CD4-positive, alpha-beta T cell treated with Interleukin-17A for 4 hours (primary cell): ENCODE measurements around the gene KEAP1.
"Not testable (repeated sequence)": the region's sequence is repeated elsewhere in the genome, so short reads cannot be mapped to it uniquely, and the experiment has no call there.

Experiments
- DNase-seq: peaks from one replicate; pipeline ENCODE4 v3.0.0-alpha.2; 2020; ENCODE audit warnings: mixed read lengths

Gene KEAP1

GRCh38 chr19:10491472-10492047 lies 11.6 kb downstream of the KEAP1 start:
- DNase-seq, result no peak

- no peak for DNase-seq
Measured at GRCh38 chr19:10486551-10486950, 16.6 kb downstream of the KEAP1 start.

- peak; percentile 91 for DNase-seq
Measured at GRCh38 chr19:10478903-10479384, 24.2 kb downstream of the KEAP1 start.

GRCh38 chr19:10478476-10478875 lies 24.7 kb downstream of the KEAP1 start:
- no peak for DNase-seq

GRCh38 chr19:10474962-10475451 lies 28.1 kb downstream of the KEAP1 start:
- DNase-seq, result no peak

GRCh38 chr19:10473192-10473591 lies 30.0 kb downstream of the KEAP1 start:
- no peak for DNase-seq

- no peak for DNase-seq
Measured at GRCh38 chr19:10471909-10472308, 31.2 kb downstream of the KEAP1 start.

GRCh38 chr19:10468133-10468532 lies 35.0 kb downstream of the KEAP1 start:
- DNase-seq, result no peak

GRCh38 chr19:10467104-10467706 lies 36.0 kb downstream of the KEAP1 start:
- DNase-seq, result no peak

- no peak for DNase-seq
Measured at GRCh38 chr19:10464456-10464855, 38.7 kb downstream of the KEAP1 start.

- no peak for DNase-seq
Measured at GRCh38 chr19:10462557-10462956, 40.6 kb downstream of the KEAP1 start.

- DNase-seq, result not testable (repeated sequence)
Measured at GRCh38 chr19:10462042-10462441, 41.1 kb downstream of the KEAP1 start.

- DNase-seq, result peak; percentile 92
Measured at GRCh38 chr19:10461047-10461949, 41.9 kb downstream of the KEAP1 start.

GRCh38 chr19:10460714-10461046 lies 42.5 kb downstream of the KEAP1 start:
- no peak for DNase-seq

- not testable (repeated sequence) for DNase-seq
Measured at GRCh38 chr19:10458733-10459132, 44.4 kb downstream of the KEAP1 start.

- no peak for DNase-seq
Measured at GRCh38 chr19:10454267-10454666, 48.9 kb downstream of the KEAP1 start.

GRCh38 chr19:10453852-10454251 lies 49.3 kb downstream of the KEAP1 start:
- DNase-seq, result no peak

- no peak for DNase-seq
Measured at GRCh38 chr19:10452726-10453618, 50.2 kb downstream of the KEAP1 start.

- no peak for DNase-seq
Measured at GRCh38 chr19:10450853-10451609, 52.1 kb downstream of the KEAP1 start.

- no peak for DNase-seq
Measured at GRCh38 chr19:10450191-10450852, 52.8 kb downstream of the KEAP1 start.

- no peak for DNase-seq
Measured at GRCh38 chr19:10449037-10449436, 54.1 kb downstream of the KEAP1 start.
